NCI-H2171 (cell line): ENCODE results near the gene POFUT1.
"Not testable (repeated sequence)": the region's sequence is repeated elsewhere in the genome, so short reads cannot be mapped to it uniquely, and the experiment has no call there.

ENCODE experiments used
- DNase-seq: peaks from one replicate; lab custom pipeline; 2025; lab: John Stamatoyannopoulos, UW

The POFUT1 gene

DNA sequence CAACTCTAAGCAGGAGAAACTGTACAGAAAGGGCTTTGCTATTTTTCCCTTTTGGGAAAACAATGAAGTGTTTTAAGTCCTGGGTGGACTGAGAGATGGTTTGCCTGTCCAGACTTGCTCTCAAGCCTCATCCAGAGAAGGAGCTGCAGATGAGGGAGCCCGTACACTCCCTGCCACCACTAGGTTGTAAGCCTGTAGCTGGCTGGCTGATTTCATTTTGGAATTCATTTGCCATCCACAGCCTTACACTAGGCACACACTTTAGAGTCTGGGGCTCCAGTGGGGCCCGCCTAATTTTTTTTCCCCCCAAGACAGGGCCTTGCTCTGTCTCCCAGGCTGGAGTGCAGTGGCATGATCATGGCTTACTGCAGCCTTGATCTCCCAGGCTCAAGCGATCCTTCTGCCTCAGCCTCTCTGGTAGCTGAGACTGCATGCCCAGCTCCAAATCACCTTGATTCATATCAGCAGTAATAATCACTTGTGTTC lies 28.4 kb downstream of the POFUT1 start:
- no peak for DNase-seq

DNA sequence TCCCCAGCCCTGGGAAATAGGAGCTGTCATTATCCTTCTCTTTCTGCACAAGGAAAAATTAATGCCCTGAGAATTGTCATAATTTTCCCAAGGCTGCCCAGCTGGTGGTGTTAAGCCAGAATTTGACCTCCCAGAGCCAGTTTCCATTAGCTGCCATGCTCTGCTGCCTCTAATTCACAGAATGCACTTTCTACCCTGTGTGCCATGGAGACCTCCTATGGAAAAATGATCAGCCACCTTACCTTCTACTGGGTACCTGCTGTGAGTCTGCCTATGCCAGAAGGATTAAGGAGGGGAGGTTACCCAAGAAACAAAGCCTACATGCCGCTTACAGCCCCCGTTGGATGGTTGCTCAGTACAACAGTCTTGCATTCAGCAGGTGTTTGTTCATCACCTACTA lies 29.1 kb downstream of the POFUT1 start:
- no peak for DNase-seq

DNA sequence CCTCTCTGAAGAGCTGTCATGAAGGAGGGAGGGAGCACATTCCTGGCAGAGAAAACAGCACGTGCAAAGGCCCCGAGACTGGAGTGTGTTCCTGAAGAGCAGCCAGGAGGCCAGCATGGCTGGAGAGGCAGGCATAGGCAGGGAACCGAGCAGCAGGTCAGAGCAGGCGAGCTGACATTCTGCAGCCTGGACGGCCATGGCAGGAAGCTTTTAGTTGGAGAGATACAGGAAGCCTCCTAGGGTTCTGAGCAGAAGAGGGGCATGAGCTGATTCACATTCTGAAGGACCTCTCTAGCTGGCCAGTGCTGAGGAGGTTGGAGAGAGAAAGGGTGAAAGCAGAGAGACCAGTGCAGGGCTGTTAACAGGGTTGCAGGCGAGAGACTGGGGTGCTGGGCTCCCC lies 29.7 kb downstream of the POFUT1 start:
- DNase-seq, result no peak

DNA sequence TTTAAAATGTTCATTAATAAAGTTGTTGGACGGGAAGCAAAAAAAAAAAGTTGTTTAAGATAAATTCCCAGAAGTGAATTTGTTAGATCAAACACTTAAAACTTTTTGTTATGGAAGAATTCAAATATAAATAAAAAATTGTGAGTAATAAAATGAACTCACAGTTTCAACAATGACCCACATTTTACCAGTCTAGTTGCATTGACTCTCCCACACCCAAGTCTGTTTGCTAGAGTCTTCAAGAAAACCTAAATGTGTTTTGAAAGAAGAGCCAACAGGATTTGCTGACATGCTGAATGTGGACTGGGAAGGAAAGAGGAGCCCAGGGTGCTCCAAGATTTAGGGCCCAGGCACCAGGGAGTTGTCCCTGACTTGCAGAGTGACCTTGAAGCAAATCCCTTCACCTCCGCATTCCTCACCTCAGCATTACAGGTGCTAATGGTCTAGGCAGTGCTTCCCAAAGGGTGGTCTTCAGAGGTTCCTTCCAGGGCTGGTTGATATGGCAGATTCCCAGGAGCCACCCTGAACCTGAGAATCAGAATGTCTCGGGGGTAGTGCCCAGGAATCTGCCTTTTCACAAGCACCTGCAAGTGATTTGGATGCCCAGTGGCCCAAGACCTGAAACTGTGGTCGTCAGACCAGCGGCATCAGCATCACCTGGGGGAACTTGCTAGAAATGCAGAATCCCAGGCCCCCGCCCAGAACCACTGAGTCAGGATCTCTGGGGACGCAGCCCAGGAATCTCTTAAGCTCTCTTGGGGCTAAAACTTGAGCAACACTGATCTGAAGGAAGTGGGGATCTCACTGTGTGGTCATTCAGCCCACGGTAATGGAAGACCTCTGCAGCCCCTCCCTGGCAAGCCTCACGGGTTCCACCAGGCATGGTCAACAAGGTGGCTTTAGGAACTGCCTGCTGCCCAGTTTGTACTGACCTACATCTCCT lies 31.1 kb downstream of the POFUT1 start:
- DNase-seq, result no peak

GRCh38 chr20:32240205-32240604 lies 32.5 kb downstream of the POFUT1 start:
- no peak for DNase-seq

DNA sequence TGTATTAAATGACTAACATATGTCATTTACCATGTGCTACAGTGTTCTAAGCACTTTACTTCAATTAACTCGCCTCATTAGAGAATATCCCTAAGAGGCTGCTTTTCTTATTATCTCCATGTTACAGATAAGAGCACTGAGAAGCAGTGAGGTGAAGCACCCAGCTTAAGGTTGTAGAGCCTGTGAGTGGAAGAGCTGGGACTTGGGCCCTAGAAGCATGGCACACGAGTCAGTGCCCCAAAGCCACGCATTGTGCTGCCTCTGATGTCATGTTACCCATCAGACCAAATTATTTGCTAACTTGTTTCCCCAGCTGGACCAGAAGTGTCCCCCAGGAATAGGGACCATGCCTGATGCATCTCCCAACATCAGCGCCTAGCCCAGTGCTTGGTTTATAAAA lies 34.1 kb downstream of the POFUT1 start:
- no peak for DNase-seq

DNA sequence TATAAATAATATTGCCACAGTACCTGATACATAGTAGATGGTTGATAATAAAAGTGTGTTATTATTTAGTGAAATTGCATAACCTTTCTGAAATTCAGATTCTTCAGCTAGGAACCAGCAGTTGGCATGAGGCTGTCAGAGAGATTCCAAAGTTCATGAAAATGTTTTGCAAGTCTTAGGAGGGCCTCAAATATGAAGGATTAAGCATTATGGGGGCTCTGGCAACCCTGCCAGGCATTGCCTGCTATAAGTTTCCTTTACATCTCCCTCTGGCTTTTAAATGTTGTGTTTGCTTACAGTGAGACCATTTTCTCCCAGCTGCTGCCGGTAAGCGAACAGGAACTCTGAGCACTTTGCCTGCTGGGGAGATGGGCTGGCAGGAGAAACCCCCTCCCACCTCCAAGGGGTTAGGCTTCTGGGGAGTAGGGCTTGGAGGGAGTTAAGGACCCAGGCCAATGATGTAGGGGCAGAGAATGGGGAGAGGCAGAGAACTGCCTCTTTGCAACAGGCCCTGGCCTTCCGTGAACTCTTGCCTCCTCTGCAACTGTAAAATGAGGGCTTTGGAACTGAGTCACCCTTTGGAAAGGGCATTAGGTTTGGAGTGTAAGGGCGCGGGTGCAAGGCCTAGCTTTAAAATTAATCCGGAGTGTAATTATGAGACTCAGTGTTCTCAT lies 36.6 kb downstream of the POFUT1 start:
- DNase-seq, result no peak

- no peak for DNase-seq
These were observed 37.3 kb downstream of the POFUT1 start for GRCh38 chr20:32244959-32245358.

DNA sequence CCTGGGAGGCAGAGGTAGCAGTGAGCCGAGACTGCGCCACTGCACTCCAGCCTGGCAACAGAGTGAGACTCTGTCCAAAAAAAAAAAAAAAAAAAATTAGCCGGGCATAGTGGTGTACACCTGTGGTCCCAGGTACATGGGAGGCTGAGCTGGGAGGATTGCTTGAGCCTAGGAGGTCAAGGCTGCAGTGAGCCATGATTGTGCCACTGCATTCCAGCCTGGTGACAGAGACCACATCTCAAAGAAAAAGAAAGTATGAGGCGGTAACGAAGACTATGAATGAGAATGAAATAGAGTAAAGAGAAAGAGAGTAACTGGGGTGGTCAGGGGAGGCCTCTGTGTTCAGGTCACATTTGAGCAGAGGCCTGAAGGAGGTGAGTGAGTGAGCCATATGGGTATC lies 38.5 kb downstream of the POFUT1 start:
- DNase-seq, result not testable (repeated sequence)

GRCh38 chr20:32248043-32248442 lies 40.4 kb downstream of the POFUT1 start:
- no peak for DNase-seq

DNA sequence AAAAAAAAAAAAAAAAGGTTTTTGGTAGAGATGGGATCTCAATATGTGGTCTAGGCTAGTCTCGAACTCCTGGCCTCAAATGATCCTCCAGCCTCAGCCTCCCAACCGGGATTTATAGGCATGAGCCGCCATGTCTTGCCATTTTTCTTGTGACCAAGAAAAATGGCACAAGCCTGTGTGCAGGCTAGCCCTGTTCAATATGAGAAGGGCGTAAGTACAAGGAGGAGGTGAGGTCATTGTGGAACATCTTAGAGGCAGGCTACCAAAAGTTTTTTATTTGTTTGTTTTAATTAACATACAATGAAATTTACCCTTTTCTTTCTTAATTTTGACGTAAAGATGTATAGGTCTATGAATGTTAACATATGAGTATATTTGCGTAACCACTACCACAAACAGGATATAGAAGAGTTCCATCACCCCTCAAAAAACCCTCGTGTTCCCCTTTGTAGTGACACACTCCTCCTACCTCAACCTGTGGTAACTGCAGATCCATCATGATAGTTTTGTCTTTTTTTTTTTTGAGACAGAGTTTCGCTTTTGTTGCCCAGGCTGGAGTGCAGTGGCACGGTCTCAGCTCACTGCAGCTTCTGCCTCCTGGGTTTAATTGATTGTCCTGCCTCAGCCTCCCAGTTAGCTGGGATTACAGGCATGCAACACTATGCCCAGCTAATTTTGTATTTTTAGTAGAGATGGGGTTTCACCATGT lies 41.5 kb downstream of the POFUT1 start:
- DNase-seq, result no peak

GRCh38 chr20:32251470-32251869 lies 43.8 kb downstream of the POFUT1 start:
- DNase-seq, result no peak

GRCh38 chr20:32252189-32252588 lies 44.5 kb downstream of the POFUT1 start:
- no peak for DNase-seq

DNA sequence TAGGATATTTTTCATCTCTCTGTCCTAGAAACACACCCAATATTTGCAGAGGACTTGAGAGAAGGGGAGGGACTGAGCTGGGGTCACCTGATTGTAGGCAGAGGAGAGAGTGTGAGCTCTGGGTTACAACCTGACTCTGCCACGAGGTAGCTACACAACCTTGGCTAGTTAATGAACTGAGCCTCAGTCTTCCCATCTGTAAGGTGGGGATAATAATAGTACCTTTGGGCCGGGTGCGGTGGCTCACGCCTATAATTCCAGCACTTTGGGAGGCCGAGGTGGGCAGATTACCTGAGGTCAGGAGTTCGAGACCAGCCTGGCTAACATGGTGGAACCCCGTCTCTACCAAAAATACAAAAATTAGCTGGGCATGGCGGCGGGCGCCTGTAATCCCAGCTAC lies 53.3 kb downstream of the POFUT1 start:
- DNase-seq, result not testable (repeated sequence)

DNA sequence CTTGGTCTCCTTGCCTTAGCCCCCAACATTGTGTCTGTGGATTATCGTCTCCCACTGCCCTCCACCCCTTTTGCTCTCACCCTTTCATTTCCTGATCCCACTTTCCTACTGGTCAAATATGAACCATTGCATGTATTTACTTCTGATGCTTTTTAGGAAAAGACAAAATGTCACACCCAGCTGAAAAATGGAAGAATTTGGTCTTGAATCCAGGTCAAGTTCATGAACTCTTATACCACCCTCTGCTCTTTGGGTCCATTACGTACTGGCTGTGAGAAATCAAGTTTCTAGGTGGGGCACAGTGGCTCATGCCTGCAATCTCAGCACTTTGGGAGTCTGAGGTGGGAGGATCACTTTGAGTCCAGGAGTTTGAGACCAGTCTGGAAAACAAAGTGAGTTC lies 54.0 kb downstream of the POFUT1 start:
- DNase-seq, result no peak

- DNase-seq, result peak; percentile 71
These were observed 55.8 kb downstream of the POFUT1 start for GRCh38 chr20:32263398-32263954.

DNA sequence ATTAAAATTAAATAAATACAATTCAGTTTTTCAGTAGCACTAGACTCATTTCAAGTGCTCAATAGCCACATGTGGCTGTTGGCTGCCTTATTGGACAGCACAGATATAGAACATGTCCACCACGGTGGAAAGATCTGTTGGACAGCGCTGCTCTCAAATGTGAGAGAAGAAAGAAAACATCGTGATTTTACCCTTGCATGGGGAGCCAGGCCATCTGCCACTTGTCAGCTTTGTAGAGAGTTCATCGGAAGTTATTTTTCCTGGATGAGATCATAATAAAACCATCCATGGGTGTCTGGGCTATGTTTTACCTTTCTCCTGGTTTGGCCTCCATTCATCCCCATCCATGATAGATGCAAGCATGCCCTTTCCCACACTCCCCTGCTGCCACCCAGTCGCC lies 63.9 kb downstream of the POFUT1 start:
- DNase-seq, result peak; percentile 29

DNA sequence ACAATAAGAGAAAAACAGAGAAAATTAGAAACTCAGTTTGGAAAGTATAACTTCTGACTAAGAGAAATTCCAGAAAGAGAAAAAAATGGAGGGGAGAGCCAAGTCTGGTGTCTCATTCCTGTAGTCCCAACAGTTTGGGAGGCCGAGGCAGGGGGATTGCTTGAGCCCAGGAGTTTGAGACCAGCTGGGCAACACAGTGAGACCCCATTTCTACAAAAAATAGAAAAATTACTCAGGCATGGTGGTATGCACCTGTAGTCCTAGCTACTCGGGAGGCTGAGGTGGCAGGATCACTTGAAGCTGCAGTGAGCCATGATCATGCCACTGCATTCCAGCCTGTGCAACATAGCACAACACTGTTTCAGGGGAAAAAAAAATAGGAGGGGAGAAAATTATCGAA lies 66.7 kb downstream of the POFUT1 start:
- DNase-seq, result no peak

DNA sequence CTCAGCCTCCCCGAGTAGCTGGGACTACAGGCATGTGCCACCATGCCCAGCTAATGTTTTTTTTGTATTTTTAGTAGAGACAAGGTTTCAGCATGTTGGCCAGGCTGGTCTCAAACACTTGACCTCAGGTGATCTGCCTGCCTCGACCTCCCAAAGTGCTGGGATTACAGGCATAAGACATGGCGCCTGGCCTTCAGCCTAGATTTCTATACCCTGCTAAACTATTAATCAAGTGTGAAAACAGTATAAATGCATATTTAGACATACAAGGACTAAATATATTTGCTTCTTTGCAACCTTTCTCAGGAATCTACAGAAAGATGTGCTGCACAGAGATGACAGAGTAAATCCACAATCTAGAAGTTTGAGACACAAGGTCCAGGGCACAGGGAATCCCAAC lies 67.5 kb downstream of the POFUT1 start:
- DNase-seq, result not testable (repeated sequence)

DNA sequence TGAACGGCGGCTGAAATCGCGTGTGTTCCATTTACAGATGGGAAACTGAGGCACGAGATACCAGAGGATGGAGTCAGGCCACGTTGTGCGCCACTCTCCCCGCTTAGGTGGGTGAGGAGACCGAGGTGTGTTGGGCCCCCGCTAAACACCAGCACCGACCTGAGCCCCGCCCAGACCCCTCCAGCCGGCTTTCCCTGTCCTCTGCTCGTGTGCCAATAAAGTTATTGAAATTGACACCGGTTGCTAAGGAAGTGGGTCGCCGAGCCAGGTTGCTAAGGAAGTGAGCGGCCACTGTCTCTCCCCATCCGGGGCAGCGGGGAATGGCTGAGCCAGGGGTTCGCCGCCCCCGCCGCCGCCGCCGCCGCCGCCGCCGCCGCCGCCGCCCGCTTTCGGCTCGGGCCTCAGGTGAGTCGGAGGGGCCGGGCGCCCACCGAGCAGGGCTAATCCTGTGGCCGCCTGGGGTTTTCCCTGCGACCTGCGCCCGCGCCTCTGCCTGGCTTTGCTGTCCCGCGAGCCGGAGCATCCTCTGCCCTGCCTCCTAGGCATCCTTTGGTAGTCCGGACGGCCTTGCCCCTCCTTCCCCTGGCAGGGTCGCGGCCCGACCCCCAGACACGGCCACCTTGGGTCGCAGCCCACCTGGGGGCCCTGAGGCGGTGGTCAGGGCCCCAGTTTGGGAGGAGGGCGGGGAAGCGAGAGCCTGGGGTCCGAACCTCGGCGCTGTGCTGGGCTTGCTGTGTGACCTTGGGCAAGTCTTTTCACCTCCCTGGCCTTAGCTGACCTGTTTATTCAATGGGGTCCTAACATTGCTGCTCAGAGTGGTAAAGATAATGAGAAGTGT lies 69.9 kb downstream of the POFUT1 start, which contains the start of gene KIF3B:
KIF3B (plus strand) TSS at position 291 of the 838 bp plus-strand sequence. CDS start 32,127 bp downstream, outside the sequence.
- peak; percentile 91 for DNase-seq

DNA sequence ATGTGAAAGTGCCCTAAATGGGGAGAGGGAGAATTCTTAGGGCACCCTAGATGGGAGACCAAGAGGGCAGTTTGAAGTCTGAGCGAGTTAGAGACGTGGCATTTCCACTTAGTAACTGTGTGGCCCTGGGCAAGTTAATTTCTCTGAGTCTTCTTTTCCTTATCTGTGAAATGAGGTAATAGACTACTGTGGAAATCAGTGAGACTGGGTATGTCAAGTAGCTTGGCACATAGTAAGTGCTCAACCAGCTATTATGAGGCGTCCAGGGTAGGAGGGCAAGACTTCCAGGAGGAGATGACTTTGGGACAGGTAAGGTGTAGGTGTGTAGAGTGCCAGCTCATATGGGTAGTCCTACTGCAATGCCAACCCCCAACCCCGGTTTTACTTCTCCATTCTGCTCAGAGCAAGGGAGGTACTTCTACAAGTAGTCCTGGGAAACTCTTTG lies 70.5 kb downstream of the POFUT1 start:
- DNase-seq, result no peak
